ENCODE measurements around the gene NR6A1.

Gene NR6A1

DNA sequence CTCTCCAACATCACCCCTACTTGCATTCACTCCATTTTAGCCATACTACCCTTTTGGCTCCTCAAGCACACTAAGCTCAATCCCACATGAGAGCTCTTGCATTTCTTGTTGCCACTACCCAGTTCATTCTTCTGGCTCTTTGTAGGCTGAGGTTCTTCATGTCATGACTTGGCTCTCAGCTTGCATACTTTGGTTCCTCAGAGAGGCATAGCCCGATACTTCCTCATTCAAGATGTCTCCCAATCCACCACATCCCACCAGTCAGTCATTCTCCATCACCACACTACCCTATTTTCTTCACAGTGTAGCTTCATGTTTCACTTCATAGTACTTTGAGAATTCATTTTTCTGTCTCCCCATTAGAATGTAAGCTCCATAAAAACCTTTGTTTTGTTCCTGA is 116.7 kb downstream of the NR6A1 start:
- H3K9me3 ChIP-seq (ENCODE audit: control insufficient read depth, insufficient read depth, low read length): no peaks in the 10 kb centered on the region
- no peaks in the 10 kb centered on the region for H3K9me2 ChIP-seq (replicated peaks; ENCODE audit: control insufficient read depth, low read length)
- H3K27me3 ChIP-seq (ENCODE audit: control insufficient read depth, low read length): no peaks in the 10 kb centered on the region
- no peaks in the 10 kb centered on the region for H4K20me1 ChIP-seq (ENCODE audit: control insufficient read depth, insufficient read depth, low read depth, low read length)
- peaks cover 5% of the 10 kb centered on the region; the same call in 1 of the 2 replicates for H3F3A ChIP-seq (ENCODE audit: control insufficient read depth, insufficient read depth)
- H3K4me3 ChIP-seq (ENCODE audit: low read length): no peak overlapping the region
- H3K4me2 ChIP-seq (ENCODE audit: low read length): no peak overlapping the region
- H3K27ac ChIP-seq (ENCODE audit: low read depth, low read length): no peak overlapping the region
- TF ChIP-seq CTCF (IDR thresholded peaks at IDR 0.05; ENCODE audit: low read depth, low read length, poor library complexity, severe bottlenecking) (no peak), EZH2phosphoT487 (IDR thresholded peaks at IDR 0.05; ENCODE audit: borderline replicate concordance, low read length) (no peak)
- peaks cover 17% of the 10 kb centered on the region for H3K79me2 ChIP-seq (ENCODE audit: control insufficient read depth, low read length)
- peaks cover 4% of the 10 kb centered on the region; the same call in 1 of the 2 replicates for H3K36me3 ChIP-seq (ENCODE audit: control insufficient read depth, low read length)
- peaks cover 11% of the 10 kb centered on the region for H3K4me1 ChIP-seq (ENCODE audit: control insufficient read depth, low read length)

GRCh38 chr9:124652615-124653393 is 118.3 kb downstream of the NR6A1 start:
- peaks cover 8% of the 10 kb centered on the region for H3K4me1 ChIP-seq (ENCODE audit: control insufficient read depth, low read length)
- H3K9me3 ChIP-seq (ENCODE audit: control insufficient read depth, insufficient read depth, low read length): no peaks in the 10 kb centered on the region
- peaks cover 5% of the 10 kb centered on the region for H3K79me2 ChIP-seq (ENCODE audit: control insufficient read depth, low read length)
- no peaks in the 10 kb centered on the region for H3K36me3 ChIP-seq (ENCODE audit: control insufficient read depth, low read length)
- H3K4me3 ChIP-seq (ENCODE audit: low read length): no peak overlapping the region
- H3K9me2 ChIP-seq (replicated peaks; ENCODE audit: control insufficient read depth, low read length): no peaks in the 10 kb centered on the region
- no peak overlapping the region for H3K27ac ChIP-seq (ENCODE audit: low read depth, low read length)
- no peak for TF ChIP-seq CTCF (IDR thresholded peaks at IDR 0.05; ENCODE audit: low read depth, low read length, poor library complexity, severe bottlenecking)
- TF ChIP-seq EZH2phosphoT487 (IDR thresholded peaks at IDR 0.05; ENCODE audit: borderline replicate concordance, low read length): no peak
- no peaks in the 10 kb centered on the region for H3K27me3 ChIP-seq (ENCODE audit: control insufficient read depth, low read length)
- no peaks in the 10 kb centered on the region for H4K20me1 ChIP-seq (ENCODE audit: control insufficient read depth, insufficient read depth, low read depth, low read length)
- no peak overlapping the region for H3K4me2 ChIP-seq (ENCODE audit: low read length)
- H3F3A ChIP-seq (ENCODE audit: control insufficient read depth, insufficient read depth): no peaks in the 10 kb centered on the region

GRCh38 chr9:124652203-124652602 is 118.9 kb downstream of the NR6A1 start:
- peaks cover 2% of the 10 kb centered on the region for H3K4me1 ChIP-seq (ENCODE audit: control insufficient read depth, low read length)
- no peaks in the 10 kb centered on the region for H3K79me2 ChIP-seq (ENCODE audit: control insufficient read depth, low read length)
- H4K20me1 ChIP-seq (ENCODE audit: control insufficient read depth, insufficient read depth, low read depth, low read length): no peaks in the 10 kb centered on the region
- H3K9me3 ChIP-seq (ENCODE audit: control insufficient read depth, insufficient read depth, low read length): no peaks in the 10 kb centered on the region
- H3K27me3 ChIP-seq (ENCODE audit: control insufficient read depth, low read length): no peaks in the 10 kb centered on the region
- H3K27ac ChIP-seq (ENCODE audit: low read depth, low read length): no peak overlapping the region
- no peaks in the 10 kb centered on the region for H3K36me3 ChIP-seq (ENCODE audit: control insufficient read depth, low read length)
- no peaks in the 10 kb centered on the region for H3K9me2 ChIP-seq (replicated peaks; ENCODE audit: control insufficient read depth, low read length)
- no peak for TF ChIP-seq EZH2phosphoT487 (IDR thresholded peaks at IDR 0.05; ENCODE audit: borderline replicate concordance, low read length)
- TF ChIP-seq CTCF (IDR thresholded peaks at IDR 0.05; ENCODE audit: low read depth, low read length, poor library complexity, severe bottlenecking): no peak
- no peak overlapping the region for H3K4me3 ChIP-seq (ENCODE audit: low read length)
- no peaks in the 10 kb centered on the region for H3F3A ChIP-seq (ENCODE audit: control insufficient read depth, insufficient read depth)
- H3K4me2 ChIP-seq (ENCODE audit: low read length): no peak overlapping the region
